HCT116 (cell line): ENCODE data around the gene CCDC102B. TPM values are rescaled to one million over a fixed set of nuclear protein-coding genes. Genes with fewer than 3 reads are reported as not detected.

Experiments used
- ATAC-seq: fragments of 200-7000 bp; cut with Tn5 transposase; 2 replicates; pipeline ENCODE4 v1.9.1; 2020; ENCODE audit warnings: mild to moderate bottlenecking, moderate library complexity
- BruUV-seq: library from RNA; stranded (reverse); fragments of 400-500 nt; replicated peaks from 2 replicates; lab custom pipeline; 2021; lab: Mats Ljungman, UMichigan
- CTCF ChIA-PET: fragments of 300-600 bp; sonication (Branson Sonifier 250); formaldehyde crosslinking; loops from one replicate; lab custom pipeline; 2021; ENCODE audit warnings: antibody characterized with exemption; lab: Charles Lee
- POLR2A ChIA-PET: fragments of 300-600, 350-600 bp; sonication (Branson Sonifier 250); formaldehyde crosslinking; loops from one replicate; lab custom pipeline; 2021; ENCODE audit warnings: antibody characterized with exemption; lab: Charles Lee
- RAD21 ChIA-PET, 2 experiments: fragments of 300-600 bp; sonication (Branson Sonifier 250); formaldehyde crosslinking; loops; one replicate each; lab custom pipeline; 2023; ENCODE audit warnings: low total read pairs in 2 of 2; ENCODE audit not compliant: uncharacterized antibody in 2 of 2, unreplicated experiment in 2 of 2, low non-redundant PET in 1 of 2; lab: Charles Lee
- DNase-seq: peaks from one replicate; pipeline ENCODE4 v3.0.0-alpha.2; 2010; ENCODE audit warnings: low read depth, low spot score
- H2AFZ ChIP-seq: fragments of 200-600 bp; shearing (Covaris generic), sonication (generic); 2 replicates; pipeline ENCODE4 v1.6.1; 2017; ENCODE audit warnings: low read depth, mixed run types, mixed read lengths, antibody characterized with exemption, low read length; ENCODE audit not compliant: poor library complexity, severe bottlenecking
- H3K27ac ChIP-seq: 2 replicates; pipeline ENCODE4 v1.5.1; 2012; ENCODE audit warnings: low read depth, low read length
- H3K27me3 ChIP-seq: fragments of 200-600 bp; sonication (generic); 2 replicates; pipeline ENCODE4 v1.6.1; 2016; ENCODE audit warnings: mixed run types, low read length, mixed read lengths; ENCODE audit not compliant: insufficient read depth
- H3K36me3 ChIP-seq, 2 experiments: fragments of 200-500 bp in 1 of 2; fragments of 200-600 bp in 1 of 2; sonication (Bioruptor generic) in 1 of 2; sonication (generic) in 1 of 2; 2 replicates each; pipeline versions ENCODE4 v1.5.1 to v1.6.1; 2014 to 2016; ENCODE audit warnings: low read length in 2 of 2, inconsistent platforms in 1 of 2, mixed read lengths in 1 of 2, mixed run types in 1 of 2; ENCODE audit not compliant: insufficient read depth in 2 of 2, control insufficient read depth in 1 of 2
- H3K4me1 ChIP-seq, 2 experiments: fragments of 200-600 bp in 1 of 2; sonication (generic) in 1 of 2; 2 replicates each; pipeline versions ENCODE4 v1.5.1 to v1.6.1; 2012 to 2017; ENCODE audit warnings: low read length in 2 of 2, inconsistent platforms in 1 of 2, mild to moderate bottlenecking in 1 of 2, mixed read lengths in 1 of 2, mixed run types in 1 of 2, moderate library complexity in 1 of 2; ENCODE audit not compliant: insufficient read depth in 2 of 2, control insufficient read depth in 1 of 2
- H3K4me2 ChIP-seq: fragments of 200-600 bp; sonication (generic); 2 replicates; pipeline ENCODE4 v1.6.1; 2017; ENCODE audit warnings: mixed run types, low read length, mixed read lengths
- H3K4me3 ChIP-seq, 2 experiments: fragments of 200-600 bp in 1 of 2; sonication (generic) in 1 of 2; replicated peaks in 1 of 2; 2 replicates each; pipeline ENCODE4 v1.5.1; 2011 to 2016; ENCODE audit warnings: low read length in 2 of 2, control low read depth in 1 of 2, low read depth in 1 of 2, mild to moderate bottlenecking in 1 of 2, mixed read lengths in 1 of 2, mixed run types in 1 of 2
- H3K79me2 ChIP-seq: fragments of 200-600 bp; sonication (generic); 2 replicates; pipeline ENCODE4 v1.6.1; 2017; ENCODE audit warnings: mild to moderate bottlenecking, mixed run types, low read length, moderate library complexity, mixed read lengths; ENCODE audit not compliant: insufficient read depth
- H3K9ac ChIP-seq: fragments of 200-600 bp; sonication (generic); 2 replicates; pipeline ENCODE4 v1.6.1; 2016; ENCODE audit warnings: low read length, mixed read lengths
- H3K9me2 ChIP-seq: fragments of 200-600 bp; sonication (generic), shearing (Covaris generic); 2 replicates; pipeline ENCODE4 v1.6.1; 2017; ENCODE audit warnings: mixed run types, mild to moderate bottlenecking, moderate library complexity; ENCODE audit not compliant: insufficient read depth
- H3K9me3 ChIP-seq, 2 experiments: fragments of 200-500 bp in 1 of 2; fragments of 200-600 bp in 1 of 2; sonication (Bioruptor generic) in 1 of 2; sonication (generic) in 1 of 2; 2 replicates each; pipeline ENCODE4 v1.6.1; 2014 to 2017; ENCODE audit warnings: low read length in 2 of 2, mixed read lengths in 2 of 2, inconsistent platforms in 1 of 2, low read depth in 1 of 2, mild to moderate bottlenecking in 1 of 2, mixed run types in 1 of 2, moderate library complexity in 1 of 2; ENCODE audit not compliant: control insufficient read depth in 1 of 2, insufficient read depth in 1 of 2
- H4K20me1 ChIP-seq: fragments of 200-600 bp; sonication (generic), shearing (Covaris generic); 2 replicates; pipeline ENCODE4 v1.6.1; 2017; ENCODE audit warnings: mixed run types, mild to moderate bottlenecking, moderate library complexity; ENCODE audit not compliant: insufficient read depth
- ATF3 ChIP-seq: IDR thresholded peaks from 2 replicates; pipeline ENCODE4 v1.6.1; 2012
- CBX3 ChIP-seq: IDR thresholded peaks from 2 replicates; pipeline ENCODE4 v1.6.1; 2012; ENCODE audit warnings: low read depth
- CEBPB ChIP-seq: IDR thresholded peaks from 2 replicates; pipeline ENCODE4 v1.6.1; 2012; ENCODE audit warnings: low read depth
- CTCF ChIP-seq, 3 experiments: fragments of 200-600 bp in 1 of 3; sonication (generic) in 1 of 3; IDR thresholded peaks in 2 of 3; conservative IDR thresholded peaks in 1 of 3; 2 replicates each; pipeline ENCODE4 v1.5.1; 2012 to 2017; ENCODE audit warnings: low read depth in 2 of 3, low read length in 2 of 3, antibody characterized with exemption in 1 of 3, borderline replicate concordance in 1 of 3, control low read depth in 1 of 3, mild to moderate bottlenecking in 1 of 3, mixed read lengths in 1 of 3, mixed run types in 1 of 3, moderate library complexity in 1 of 3; ENCODE audit not compliant: insufficient read depth in 1 of 3
- ELF1 ChIP-seq: IDR thresholded peaks from 2 replicates; pipeline ENCODE4 v1.6.1; 2012; ENCODE audit warnings: low read depth, borderline replicate concordance
- EZH2 ChIP-seq: fragments of 200-600 bp; sonication (generic); IDR thresholded peaks from 2 replicates; pipeline ENCODE4 v1.6.1; 2017; ENCODE audit warnings: antibody characterized with exemption, mixed run types
- EZH2phosphoT487 ChIP-seq: fragments of 200-600 bp; IDR thresholded peaks from 2 replicates; pipeline ENCODE4 v1.6.1; 2018; ENCODE audit warnings: antibody characterized with exemption, borderline replicate concordance
- FOSL1 ChIP-seq: IDR thresholded peaks from 2 replicates; pipeline ENCODE4 v1.6.1; 2012; ENCODE audit warnings: low read depth
- JUND ChIP-seq: IDR thresholded peaks from 2 replicates; pipeline ENCODE4 v1.6.1; 2012
- MAX ChIP-seq: IDR thresholded peaks from 2 replicates; pipeline ENCODE4 v1.6.1; 2012
- POLR2A ChIP-seq: IDR thresholded peaks from 2 replicates; pipeline ENCODE4 v1.7.0; 2011; ENCODE audit warnings: borderline replicate concordance; ENCODE audit not compliant: insufficient read depth, insufficient read length; ENCODE audit errors: extremely low read depth
- POLR2AphosphoS5 ChIP-seq: IDR thresholded peaks from 2 replicates; pipeline ENCODE4 v1.6.1; 2011; ENCODE audit warnings: mild to moderate bottlenecking, low read depth, low read length, moderate library complexity
- RAD21 ChIP-seq: IDR thresholded peaks from 2 replicates; pipeline ENCODE4 v1.6.1; 2012; ENCODE audit warnings: low read depth, mild to moderate bottlenecking
- REST ChIP-seq: IDR thresholded peaks from 2 replicates; pipeline ENCODE4 v1.6.1; 2012; ENCODE audit warnings: low read depth
- SIN3A ChIP-seq: IDR thresholded peaks from 2 replicates; pipeline ENCODE4 v1.6.1; 2012; ENCODE audit warnings: low read depth
- SP1 ChIP-seq: IDR thresholded peaks from 2 replicates; pipeline ENCODE4 v1.6.1; 2012; ENCODE audit warnings: low read depth
- SRF ChIP-seq: IDR thresholded peaks from 2 replicates; pipeline ENCODE4 v1.6.1; 2012; ENCODE audit warnings: low read depth
- ZBTB33 ChIP-seq: IDR thresholded peaks from 2 replicates; pipeline ENCODE4 v1.6.1; 2011; ENCODE audit warnings: mild to moderate bottlenecking, low read length, moderate library complexity; ENCODE audit not compliant: insufficient replicate concordance; ENCODE audit errors: extremely low read depth
- ZFX ChIP-seq: fragments of 450-650 bp; IDR thresholded peaks from 2 replicates; pipeline ENCODE4 v1.6.1; 2017
- ZNF274 ChIP-seq: fragments of 200-500 bp; sonication (Bioruptor generic); IDR thresholded peaks from 2 replicates; pipeline ENCODE4 v1.6.1; 2014; ENCODE audit warnings: mild to moderate bottlenecking, low read depth, low read length, inconsistent platforms
- intact Hi-C: fragments of 100-400 bp; cut with micrococcal nuclease; formaldehyde crosslinking; loops from 2 replicates; pipeline ENCODE4 v1.10.0; 2022
- total RNA-seq: library from RNA; stranded (reverse); gene quantifications from one replicate; pipeline ENCODE4 v1.2.1, GENCODE V29; 2021; ENCODE audit not compliant: unreplicated experiment

Gene CCDC102B
- total RNA-seq, 1 experiment from 2014 or later = 1.9 TPM

GRCh38 chr18:68826121-68826520 is 28.2 kb downstream of the CCDC102B start:
- ATAC-seq (no peak), DNase-seq (no peak)
- H2AFZ ChIP-seq = no peak overlapping the region
- H3K27ac ChIP-seq = no peak overlapping the region
- H3K9me2 ChIP-seq = no peaks in the 10 kb centered on the region
- H3K4me2 ChIP-seq = no peak overlapping the region
- ChIA-PET POLR2A (no interaction called here), RAD21 (no interaction called here), CTCF (no interaction called here)
- H3K4me1 ChIP-seq = no peaks in the 10 kb centered on the region
- H3K9ac ChIP-seq = no peak overlapping the region
- no peaks in the 10 kb centered on the region for H3K9me3 ChIP-seq
- H3K79me2 ChIP-seq = no peaks in the 10 kb centered on the region
- no peaks in the 10 kb centered on the region for H4K20me1 ChIP-seq
- H3K36me3 ChIP-seq = no peaks in the 10 kb centered on the region
- no TSS peak for BruUV-seq
- H3K4me3 ChIP-seq = no peak overlapping the region
- TF ChIP-seq EZH2 (no peak), SP1 (no peak), POLR2A (no peak), SRF (no peak), REST (no peak), ZNF274 (no peak), EZH2phosphoT487 (no peak), ZFX (no peak), ATF3 (no peak), ZBTB33 (no peak), FOSL1 (no peak), RAD21 (no peak), JUND (no peak), CTCF (IDR thresholded peaks at IDR 0.05 in 2 of 3, conservative IDR thresholded peaks at IDR 0.05 in 1 of 3; ENCODE audit: borderline replicate concordance in 1 of 3, insufficient read depth in 1 of 3, low read depth in 2 of 3, low read length in 2 of 3) (no peak), POLR2AphosphoS5 (no peak), MAX (no peak), SIN3A (no peak), CEBPB (no peak), CBX3 (no peak), ELF1 (no peak)
- H3K27me3 ChIP-seq = no peaks in the 10 kb centered on the region
- intact Hi-C loops = no loop called here
